Astrocyte (in vitro differentiated cells and primary cell): ENCODE results near the gene RALGPS1. TPM values are rescaled to one million over a fixed set of nuclear protein-coding genes. Genes with fewer than 3 reads are reported as not detected.

Experiments used
- DNase-seq: peaks from one replicate; pipeline ENCODE4 v3.0.0-alpha.2; 2010; ENCODE audit warnings: low read depth
- FAIRE-seq: peaks from 2 replicates; lab custom pipeline; 2011; peaks lifted over from hg19 to GRCh38; lab: Jason Lieb, UNC
- H2AFZ ChIP-seq: 2 replicates; pipeline ENCODE4 v1.6.0; 2012; ENCODE audit warnings: low read depth, low read length, inconsistent platforms
- H3K27ac ChIP-seq: 2 replicates; pipeline ENCODE4 v1.5.1; 2011; ENCODE audit warnings: low read depth, low read length, inconsistent platforms
- H3K27me3 ChIP-seq: 2 replicates; pipeline ENCODE4 v1.6.0; 2011; ENCODE audit warnings: low read length, inconsistent platforms; ENCODE audit not compliant: insufficient read depth
- H3K36me3 ChIP-seq: 2 replicates; pipeline ENCODE4 v1.5.1; 2011; ENCODE audit warnings: low read length, inconsistent platforms; ENCODE audit not compliant: insufficient read depth
- H3K4me1 ChIP-seq: 2 replicates; pipeline ENCODE4 v1.5.1; 2011; ENCODE audit warnings: low read length, inconsistent platforms; ENCODE audit not compliant: insufficient read depth
- H3K4me2 ChIP-seq: 2 replicates; pipeline ENCODE4 v1.6.0; 2012; ENCODE audit warnings: low read length, inconsistent platforms
- H3K4me3 ChIP-seq: 2 replicates; pipeline ENCODE4 v1.5.1; 2011; ENCODE audit warnings: low read depth, mild to moderate bottlenecking, low read length, inconsistent platforms; ENCODE audit not compliant: insufficient read depth
- H3K79me2 ChIP-seq: 2 replicates; pipeline ENCODE4 v1.6.0; 2012; ENCODE audit warnings: mild to moderate bottlenecking, low read length, inconsistent platforms; ENCODE audit not compliant: insufficient read depth
- H3K9ac ChIP-seq: 2 replicates; pipeline ENCODE4 v1.6.0; 2012; ENCODE audit warnings: mild to moderate bottlenecking, low read length, inconsistent platforms
- H3K9me3 ChIP-seq: 2 replicates; pipeline ENCODE4 v1.5.1; 2012; ENCODE audit warnings: low read depth, mild to moderate bottlenecking, low read length, inconsistent platforms; ENCODE audit not compliant: insufficient read depth
- H4K20me1 ChIP-seq: 2 replicates; pipeline ENCODE4 v1.6.0; 2012; ENCODE audit warnings: low read length, inconsistent platforms; ENCODE audit not compliant: insufficient read depth
- H3K27ac Mint-ChIP-seq: one replicate; pipeline ENCODE4 v1.8.0; 2021; ENCODE audit warnings: mild to moderate bottlenecking, mixed read lengths; ENCODE audit not compliant: unreplicated experiment
- H3K27me3 Mint-ChIP-seq: one replicate; pipeline ENCODE4 v1.8.0; 2021; ENCODE audit warnings: low read depth, mixed read lengths; ENCODE audit not compliant: unreplicated experiment
- H3K36me3 Mint-ChIP-seq: one replicate; pipeline ENCODE4 v1.8.0; 2021; ENCODE audit warnings: low read depth, mixed read lengths; ENCODE audit not compliant: unreplicated experiment
- H3K4me1 Mint-ChIP-seq: one replicate; pipeline ENCODE4 v1.8.0; 2021; ENCODE audit warnings: low read depth, mixed read lengths; ENCODE audit not compliant: unreplicated experiment
- H3K4me3 Mint-ChIP-seq: one replicate; pipeline ENCODE4 v1.8.0; 2021; ENCODE audit warnings: mild to moderate bottlenecking, moderate library complexity, mixed read lengths; ENCODE audit not compliant: unreplicated experiment
- H3K9me3 Mint-ChIP-seq: one replicate; pipeline ENCODE4 v1.8.0; 2021; ENCODE audit warnings: mild to moderate bottlenecking, mixed read lengths; ENCODE audit not compliant: unreplicated experiment
- CTCF ChIP-seq: IDR thresholded peaks from 2 replicates; pipeline ENCODE4 v1.5.1; 2011; ENCODE audit warnings: low read depth, mild to moderate bottlenecking, inconsistent platforms, low read length, moderate library complexity; ENCODE audit not compliant: insufficient read depth
- EZH2 ChIP-seq: IDR thresholded peaks from 2 replicates; pipeline ENCODE4 v1.6.1; 2012; ENCODE audit warnings: mild to moderate bottlenecking, low read length, inconsistent platforms; ENCODE audit not compliant: insufficient read depth
- total RNA-seq: library from RNA; stranded (reverse); gene quantifications from 2 replicates; pipeline ENCODE4 v1.2.1, GENCODE V29; 2021

RALGPS1 gene
- total RNA-seq, 1 donor from 2014 or later: 2.8 TPM

- Mint-ChIP-seq H3K36me3 (no peaks in the 10 kb centered on the region), H3K27ac (no peak overlapping the region)
- H3K4me2 ChIP-seq: no peak overlapping the region
Observed at GRCh38 chr9:127126971-127127370, 212.4 kb downstream of the RALGPS1 start.

DNA sequence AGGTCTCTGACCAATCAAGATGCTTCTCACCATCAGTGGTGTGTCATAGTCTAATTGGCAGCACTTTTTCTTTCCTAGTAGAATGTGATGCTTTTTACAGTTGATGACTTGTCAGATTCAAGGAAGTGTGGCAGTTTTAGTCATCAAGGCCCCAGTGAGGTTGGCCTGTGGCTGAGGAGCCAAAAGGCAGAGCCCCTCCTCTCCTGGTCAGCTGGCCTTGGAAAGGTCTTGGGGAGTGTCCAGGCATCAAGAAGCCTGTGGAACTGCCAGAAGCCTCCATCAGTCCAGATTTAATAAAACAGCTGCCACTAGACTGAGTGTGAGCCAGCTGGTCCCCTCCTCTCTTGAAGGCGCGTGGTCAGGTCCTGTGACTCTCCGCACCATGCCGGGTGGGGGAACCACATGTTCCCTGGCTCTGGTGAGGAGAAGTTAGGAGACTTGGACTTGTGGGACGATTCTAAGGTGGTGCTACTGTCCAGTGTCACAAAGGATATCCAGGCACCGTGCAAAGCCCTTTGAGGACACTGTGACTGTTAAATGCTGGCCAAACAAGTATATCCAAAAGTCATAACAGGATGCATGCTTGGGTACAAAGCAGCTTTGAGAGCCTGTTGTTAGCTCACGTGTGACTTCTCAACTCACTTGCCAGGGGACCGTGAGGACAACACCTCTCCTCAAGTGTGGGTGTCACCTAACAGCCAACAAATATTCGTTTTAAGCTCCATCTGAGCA lies 213.9 kb downstream of the RALGPS1 start:
- no peak for TF ChIP-seq EZH2
- TF ChIP-seq CTCF: no peak
- Histone ChIP-seq H3K4me3 (no peak overlapping the region), H3K27me3 (no peaks in the 10 kb centered on the region), H3K36me3 (no peaks in the 10 kb centered on the region), H3K27ac (no peak overlapping the region), H3K4me2 (no peak overlapping the region), H3K79me2 (no peaks in the 10 kb centered on the region), H2AFZ (no peak overlapping the region), H3K4me1 (peaks cover 31% of the 10 kb centered on the region), H3K9ac (no peak overlapping the region), H3K9me3 (no peaks in the 10 kb centered on the region), H4K20me1 (no peaks in the 10 kb centered on the region)
- FAIRE-seq (no peak), DNase-seq (peak; percentile 43)
- Mint-ChIP-seq H3K4me1 (peaks cover 31% of the 10 kb centered on the region), H3K36me3 (no peaks in the 10 kb centered on the region), H3K9me3 (peaks cover 2% of the 10 kb centered on the region), H3K4me3 (no peak overlapping the region), H3K27me3 (peaks cover 9% of the 10 kb centered on the region), H3K27ac (no peak overlapping the region)

More at GRCh38 chr9:127126971-127127370, 212.4 kb downstream of the RALGPS1 start:
- no peak overlapping the region for H3K4me3 ChIP-seq
- no peaks in the 10 kb centered on the region for H3K79me2 ChIP-seq
- H3K27ac ChIP-seq: no peak overlapping the region
- no peak overlapping the region for H3K9ac ChIP-seq
- H3K36me3 ChIP-seq: no peaks in the 10 kb centered on the region
- no peak for TF ChIP-seq EZH2
- TF ChIP-seq CTCF: no peak
- Mint-ChIP-seq H3K9me3 (no peaks in the 10 kb centered on the region), H3K4me3 (no peak overlapping the region), H3K27me3 (peaks cover 9% of the 10 kb centered on the region), H3K4me1 (peaks cover 17% of the 10 kb centered on the region)
- DNase-seq (no peak), FAIRE-seq (no peak)
- H2AFZ ChIP-seq: no peak overlapping the region
- H3K27me3 ChIP-seq: no peaks in the 10 kb centered on the region
- H4K20me1 ChIP-seq: no peaks in the 10 kb centered on the region
- no peaks in the 10 kb centered on the region for H3K9me3 ChIP-seq
- peaks cover 27% of the 10 kb centered on the region for H3K4me1 ChIP-seq

DNA sequence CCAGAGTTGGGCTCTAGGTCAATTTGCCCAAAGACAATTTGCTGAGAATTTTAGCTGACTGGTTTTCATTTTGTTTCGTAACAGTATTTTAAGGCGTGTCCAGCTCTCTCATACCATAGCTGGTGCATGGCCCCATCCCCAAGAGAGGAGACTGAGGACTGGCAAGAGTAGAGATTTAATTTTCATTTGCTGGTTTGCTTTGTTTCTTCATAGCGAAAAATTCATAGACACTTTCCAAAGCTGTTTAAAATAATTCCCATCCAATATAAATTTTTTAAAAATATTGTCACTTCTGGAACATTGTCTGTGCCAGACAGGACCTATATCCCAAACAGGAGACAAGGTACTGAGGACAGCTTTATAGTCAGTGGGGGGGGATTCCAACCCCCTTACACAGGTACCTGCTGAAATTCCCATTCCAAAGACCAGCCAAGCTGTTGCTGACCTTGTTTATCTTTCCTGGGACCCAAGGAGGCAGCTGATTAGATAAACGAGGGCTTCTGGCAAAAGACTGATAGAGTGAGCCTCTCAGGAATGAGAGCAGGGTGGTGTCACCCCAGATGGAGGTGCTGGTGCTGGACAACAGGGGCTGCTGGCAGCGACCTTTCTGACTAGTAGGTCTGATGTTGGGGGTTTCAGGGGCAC lies 214.6 kb downstream of the RALGPS1 start:
- H2AFZ ChIP-seq: no peak overlapping the region
- H3K9me3 ChIP-seq: no peaks in the 10 kb centered on the region
- no peak overlapping the region for H3K4me2 ChIP-seq
- H3K36me3 ChIP-seq: no peaks in the 10 kb centered on the region
- H3K27ac ChIP-seq: no peak overlapping the region
- DNase-seq (no peak), FAIRE-seq (no peak)
- no peaks in the 10 kb centered on the region for H3K27me3 ChIP-seq
- Mint-ChIP-seq H3K27ac (no peak overlapping the region), H3K27me3 (peaks cover 9% of the 10 kb centered on the region), H3K4me3 (no peak overlapping the region), H3K36me3 (no peaks in the 10 kb centered on the region), H3K4me1 (peaks cover 37% of the 10 kb centered on the region), H3K9me3 (peaks cover 2% of the 10 kb centered on the region)
- H3K9ac ChIP-seq: no peak overlapping the region
- TF ChIP-seq EZH2 (no peak), CTCF (no peak)
- no peaks in the 10 kb centered on the region for H3K79me2 ChIP-seq
- no peaks in the 10 kb centered on the region for H4K20me1 ChIP-seq
- H3K4me1 ChIP-seq: peaks cover 37% of the 10 kb centered on the region
- H3K4me3 ChIP-seq: no peak overlapping the region
